ENCODE data around the gene MYO5A.

MYO5A gene

DNA sequence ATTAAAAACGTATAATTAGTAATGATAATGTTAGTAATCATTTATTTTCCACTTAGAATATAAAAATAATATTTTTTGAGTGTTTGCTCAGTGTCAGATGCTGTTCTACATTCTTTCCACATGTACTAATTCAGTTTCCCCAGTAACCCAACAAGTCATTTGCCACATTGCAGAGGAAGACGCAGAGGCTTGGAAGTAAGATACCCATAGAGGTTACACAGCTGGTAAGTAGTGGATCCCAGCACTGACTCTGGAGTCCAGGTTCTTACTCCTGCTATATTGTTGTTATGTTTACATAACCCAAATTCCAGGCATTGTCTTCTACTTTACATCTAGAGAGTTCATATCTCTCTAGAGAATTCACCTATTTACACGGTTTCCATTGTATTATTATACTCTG, 184.8 kb downstream of the MYO5A start:
- no peaks in the 10 kb centered on the region for H3K27me3 ChIP-seq (ENCODE audit: control insufficient read depth, insufficient read depth, low read length)
- H3K9ac ChIP-seq (ENCODE audit: low read length) = no peak overlapping the region
- no peaks in the 10 kb centered on the region for H3K36me3 ChIP-seq (ENCODE audit: control insufficient read depth, insufficient read depth, low read length)
- H3K4me1 ChIP-seq (ENCODE audit: control insufficient read depth, insufficient read depth, low read length) = no peaks in the 10 kb centered on the region
- no peaks in the 10 kb centered on the region for H3K9me3 ChIP-seq (ENCODE audit: control insufficient read depth, low read length)
- H3K4me3 ChIP-seq (ENCODE audit: low read length) = no peak overlapping the region

DNA sequence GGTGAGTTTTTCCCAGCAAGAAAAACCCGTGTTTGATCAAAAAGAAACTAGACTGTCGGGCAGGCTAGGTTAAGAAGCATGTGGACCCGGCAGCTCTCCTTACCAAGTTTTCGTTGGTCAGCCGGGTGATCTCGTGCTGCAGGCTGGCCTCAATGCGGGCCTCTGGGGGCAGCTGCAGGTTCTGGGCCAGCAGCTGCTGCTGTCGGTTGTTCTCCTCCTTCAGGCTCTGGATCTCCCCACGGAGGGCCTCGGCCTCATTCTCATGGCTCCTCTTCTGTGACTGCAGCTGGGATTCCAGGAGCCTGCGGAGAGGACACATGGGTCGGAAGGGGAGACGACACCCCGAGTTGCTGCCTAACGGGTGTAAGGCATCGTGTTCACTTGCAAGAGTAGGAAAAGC, 188.6 kb downstream of the MYO5A start:
- no peak overlapping the region for H3K4me3 ChIP-seq (ENCODE audit: low read length)
- no peaks in the 10 kb centered on the region for H3K36me3 ChIP-seq (ENCODE audit: control insufficient read depth, insufficient read depth, low read length)
- H3K9me3 ChIP-seq (ENCODE audit: control insufficient read depth, low read length) = no peaks in the 10 kb centered on the region
- no peaks in the 10 kb centered on the region for H3K4me1 ChIP-seq (ENCODE audit: control insufficient read depth, insufficient read depth, low read length)
- no peaks in the 10 kb centered on the region for H3K27me3 ChIP-seq (ENCODE audit: control insufficient read depth, insufficient read depth, low read length)
- H3K9ac ChIP-seq (ENCODE audit: low read length) = no peak overlapping the region

DNA sequence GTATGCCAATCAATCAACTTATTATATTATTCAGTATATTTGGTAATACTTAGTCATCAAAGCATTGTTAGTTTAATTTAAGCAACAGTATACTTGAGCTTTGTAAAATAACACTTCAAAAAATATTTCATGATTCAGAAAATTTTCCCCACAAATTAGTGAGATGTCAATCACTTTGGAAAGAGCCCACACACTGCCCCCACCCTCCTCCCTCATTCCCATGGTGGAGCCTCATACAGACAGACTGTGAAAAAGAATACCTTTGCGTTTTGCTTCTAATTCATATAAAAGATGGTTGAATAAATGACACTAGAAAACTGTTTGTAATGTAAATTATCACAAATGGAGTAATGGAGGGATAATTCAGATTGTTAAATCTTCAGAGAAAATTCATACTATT, 189.8 kb downstream of the MYO5A start:
- Histone ChIP-seq H3K27me3 (ENCODE audit: control insufficient read depth, insufficient read depth, low read length) (no peaks in the 10 kb centered on the region), H3K36me3 (ENCODE audit: control insufficient read depth, insufficient read depth, low read length) (no peaks in the 10 kb centered on the region), H3K4me1 (ENCODE audit: control insufficient read depth, insufficient read depth, low read length) (no peaks in the 10 kb centered on the region), H3K9ac (ENCODE audit: low read length) (no peak overlapping the region), H3K9me3 (ENCODE audit: control insufficient read depth, low read length) (no peaks in the 10 kb centered on the region), H3K4me3 (ENCODE audit: low read length) (no peak overlapping the region)

DNA sequence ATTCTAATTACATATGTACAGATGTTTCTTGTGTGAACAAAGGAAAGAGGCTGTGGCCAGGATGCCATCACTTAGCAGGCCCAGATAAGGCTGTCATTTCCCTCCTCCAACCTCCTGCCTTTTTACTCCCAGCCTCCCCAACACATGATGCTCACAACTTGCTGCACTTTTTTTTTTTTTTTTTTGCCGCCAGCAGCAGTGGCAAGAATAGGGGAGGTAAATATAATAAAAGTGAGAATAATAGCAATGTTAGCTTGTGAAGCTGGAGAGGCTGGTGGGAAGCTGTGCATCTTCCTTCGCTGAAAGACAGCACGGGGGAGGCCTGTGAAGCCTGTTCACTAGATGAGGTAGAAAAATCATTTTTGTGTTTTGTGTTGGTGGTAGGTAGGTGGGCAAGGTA, 190.6 kb downstream of the MYO5A start:
- H3K9me3 ChIP-seq (ENCODE audit: control insufficient read depth, low read length) = no peaks in the 10 kb centered on the region
- H3K4me3 ChIP-seq (ENCODE audit: low read length) = no peak overlapping the region
- H3K9ac ChIP-seq (ENCODE audit: low read length) = no peak overlapping the region
- H3K4me1 ChIP-seq (ENCODE audit: control insufficient read depth, insufficient read depth, low read length) = no peaks in the 10 kb centered on the region
- no peaks in the 10 kb centered on the region for H3K36me3 ChIP-seq (ENCODE audit: control insufficient read depth, insufficient read depth, low read length)
- H3K27me3 ChIP-seq (ENCODE audit: control insufficient read depth, insufficient read depth, low read length) = no peaks in the 10 kb centered on the region

DNA sequence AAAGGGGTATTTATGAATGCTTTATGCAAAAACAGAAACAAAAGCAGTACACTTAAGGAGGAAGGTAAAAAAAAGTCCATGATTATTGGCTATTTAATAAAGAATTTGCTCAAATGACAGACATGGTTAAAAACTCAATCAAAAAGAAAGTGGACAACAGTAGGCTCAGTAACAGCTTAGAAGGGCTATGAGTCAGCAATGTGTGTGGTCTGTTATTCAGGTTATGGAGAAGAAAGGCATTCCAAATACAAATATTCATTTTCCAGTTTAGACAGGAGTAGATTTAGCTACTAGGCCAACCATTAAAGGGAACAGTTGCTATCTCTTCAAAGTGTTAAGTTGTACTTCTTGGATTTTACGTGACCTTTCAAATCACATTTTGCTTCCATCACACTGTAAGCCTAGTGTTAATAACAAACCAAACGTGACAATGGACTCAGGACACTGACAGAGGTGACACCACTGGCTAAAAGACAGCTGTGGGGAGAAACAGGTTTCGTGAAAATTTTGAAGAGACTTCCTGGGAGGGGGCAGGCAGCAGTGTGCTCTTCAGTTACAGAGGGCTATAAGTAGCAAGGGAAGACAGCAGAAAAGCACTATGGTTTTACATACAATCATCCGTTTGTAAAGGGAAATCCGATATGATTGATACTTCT, 191.4 kb downstream of the MYO5A start:
- Histone ChIP-seq H3K9ac (ENCODE audit: low read length) (no peak overlapping the region), H3K4me1 (ENCODE audit: control insufficient read depth, insufficient read depth, low read length) (no peaks in the 10 kb centered on the region), H3K27me3 (ENCODE audit: control insufficient read depth, insufficient read depth, low read length) (no peaks in the 10 kb centered on the region), H3K9me3 (ENCODE audit: control insufficient read depth, low read length) (no peaks in the 10 kb centered on the region), H3K4me3 (ENCODE audit: low read length) (no peak overlapping the region), H3K36me3 (ENCODE audit: control insufficient read depth, insufficient read depth, low read length) (no peaks in the 10 kb centered on the region)

DNA sequence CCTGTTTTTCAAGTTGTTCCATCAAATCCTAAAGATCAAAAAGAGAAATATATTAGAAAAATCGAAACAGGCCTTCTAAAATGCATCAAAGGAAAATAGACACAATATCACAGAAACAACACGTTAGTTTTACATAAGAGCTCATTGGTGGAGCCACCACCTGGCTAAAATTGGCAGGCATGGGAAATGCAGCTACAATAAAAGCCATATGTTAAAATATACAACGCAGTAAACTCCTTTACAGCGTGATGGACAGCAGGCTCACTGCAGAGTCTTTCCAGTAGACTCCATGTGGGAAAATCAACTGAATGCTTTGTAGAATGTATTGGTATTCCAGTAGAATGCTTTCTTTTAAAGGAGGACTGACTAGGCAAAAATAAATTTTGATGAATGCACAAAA, 192.2 kb downstream of the MYO5A start:
- H3K9me3 ChIP-seq (ENCODE audit: control insufficient read depth, low read length) = no peaks in the 10 kb centered on the region
- peaks cover 5% of the 10 kb centered on the region for H3K4me1 ChIP-seq (ENCODE audit: control insufficient read depth, insufficient read depth, low read length)
- no peaks in the 10 kb centered on the region for H3K27me3 ChIP-seq (ENCODE audit: control insufficient read depth, insufficient read depth, low read length)
- H3K4me3 ChIP-seq (ENCODE audit: low read length) = no peak overlapping the region
- no peak overlapping the region for H3K9ac ChIP-seq (ENCODE audit: low read length)
- H3K36me3 ChIP-seq (ENCODE audit: control insufficient read depth, insufficient read depth, low read length) = no peaks in the 10 kb centered on the region

DNA sequence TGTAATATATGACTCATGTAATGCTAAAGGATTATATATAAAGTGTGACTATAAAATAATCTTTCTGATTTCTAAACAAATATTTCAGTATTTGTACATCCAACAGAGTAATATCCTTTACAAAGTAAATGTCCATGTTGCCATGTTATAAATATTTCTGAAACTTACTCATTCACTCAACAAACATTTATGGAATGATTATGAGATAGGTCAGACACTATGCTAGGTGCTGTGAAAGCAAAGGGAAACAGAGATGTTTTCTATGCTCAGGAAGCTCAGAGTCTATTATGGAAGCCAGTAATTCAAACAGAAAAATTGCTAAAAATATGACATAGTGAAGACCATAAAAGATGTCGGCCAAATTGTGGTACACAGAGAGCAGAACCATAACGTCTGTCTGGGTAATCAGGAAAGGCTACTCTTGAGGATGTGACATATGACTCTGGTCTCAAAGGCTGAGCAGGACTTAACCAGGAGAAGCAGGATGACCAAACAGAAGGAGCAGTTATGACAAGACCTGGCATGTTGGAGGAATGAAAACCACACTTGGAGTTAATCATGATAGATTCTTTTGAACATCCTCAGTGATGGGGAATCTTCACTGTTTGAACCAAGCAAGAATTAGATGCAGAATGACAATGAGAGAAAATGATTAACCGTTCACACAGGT, 194.1 kb downstream of the MYO5A start:
- Histone ChIP-seq H3K27me3 (ENCODE audit: control insufficient read depth, insufficient read depth, low read length) (no peaks in the 10 kb centered on the region), H3K4me3 (ENCODE audit: low read length) (no peak overlapping the region), H3K4me1 (ENCODE audit: control insufficient read depth, insufficient read depth, low read length) (peaks cover 9% of the 10 kb centered on the region), H3K36me3 (ENCODE audit: control insufficient read depth, insufficient read depth, low read length) (no peaks in the 10 kb centered on the region), H3K9me3 (ENCODE audit: control insufficient read depth, low read length) (no peaks in the 10 kb centered on the region), H3K9ac (ENCODE audit: low read length) (no peak overlapping the region)

DNA sequence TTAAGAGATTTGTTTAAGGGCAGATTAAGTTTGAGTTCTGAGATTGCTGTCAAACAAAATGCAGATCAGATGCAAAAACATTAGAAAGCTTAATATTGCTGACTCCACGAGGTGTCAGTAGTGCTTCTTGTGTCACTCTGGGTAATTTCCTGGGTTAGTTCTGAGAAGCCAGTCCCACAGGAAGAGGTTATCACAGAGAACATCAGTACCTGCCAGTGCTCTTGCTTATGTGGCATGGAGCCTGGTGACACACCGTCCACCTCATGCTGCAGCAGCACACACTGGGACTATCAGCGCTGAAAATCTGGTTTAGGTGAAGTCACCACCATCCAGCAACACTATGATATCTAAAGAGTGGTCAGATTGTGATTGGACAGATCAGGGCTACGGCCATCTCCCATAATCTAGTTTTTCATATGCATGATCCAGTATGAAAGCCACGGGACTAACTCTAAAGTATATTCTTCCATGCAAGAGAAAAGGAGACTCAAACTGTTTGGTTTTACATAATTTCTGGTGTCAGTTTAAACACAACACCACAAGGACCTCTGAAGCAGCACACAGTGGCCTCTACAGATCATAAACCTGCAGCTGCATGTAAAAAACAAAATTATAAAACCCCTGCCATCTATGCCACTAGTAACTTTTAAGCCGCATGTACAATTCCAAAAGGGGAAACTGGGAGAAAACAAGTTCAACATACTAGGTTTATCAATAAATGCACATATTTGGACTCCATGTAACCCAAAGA, 197.0 kb downstream of the MYO5A start:
- no peak overlapping the region for H3K9ac ChIP-seq (ENCODE audit: low read length)
- no peaks in the 10 kb centered on the region for H3K9me3 ChIP-seq (ENCODE audit: control insufficient read depth, low read length)
- H3K27me3 ChIP-seq (ENCODE audit: control insufficient read depth, insufficient read depth, low read length) = no peaks in the 10 kb centered on the region
- H3K36me3 ChIP-seq (ENCODE audit: control insufficient read depth, insufficient read depth, low read length) = no peaks in the 10 kb centered on the region
- no peak overlapping the region for H3K4me3 ChIP-seq (ENCODE audit: low read length)
- H3K4me1 ChIP-seq (ENCODE audit: control insufficient read depth, insufficient read depth, low read length) = peaks cover 9% of the 10 kb centered on the region

DNA sequence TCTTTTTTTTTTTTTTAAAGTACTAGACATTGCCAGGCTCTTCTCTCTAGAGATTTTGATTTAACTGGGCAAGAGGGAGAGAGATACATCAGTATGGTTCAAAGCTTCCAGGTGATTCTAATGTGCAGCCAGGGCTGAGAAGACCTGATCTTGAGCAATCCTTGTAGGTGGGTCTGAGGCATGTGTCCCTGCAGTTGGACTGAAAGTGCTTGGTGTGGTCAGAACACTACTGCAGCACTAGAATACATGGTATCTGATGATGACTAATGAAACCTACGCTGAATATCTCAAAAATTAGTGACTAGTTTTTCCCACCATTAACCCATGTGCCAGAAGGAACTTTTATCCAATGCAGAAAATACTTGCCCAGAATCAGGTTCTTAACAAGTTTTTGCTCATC, 198.7 kb downstream of the MYO5A start:
- H3K36me3 ChIP-seq (ENCODE audit: control insufficient read depth, insufficient read depth, low read length) = no peaks in the 10 kb centered on the region

DNA sequence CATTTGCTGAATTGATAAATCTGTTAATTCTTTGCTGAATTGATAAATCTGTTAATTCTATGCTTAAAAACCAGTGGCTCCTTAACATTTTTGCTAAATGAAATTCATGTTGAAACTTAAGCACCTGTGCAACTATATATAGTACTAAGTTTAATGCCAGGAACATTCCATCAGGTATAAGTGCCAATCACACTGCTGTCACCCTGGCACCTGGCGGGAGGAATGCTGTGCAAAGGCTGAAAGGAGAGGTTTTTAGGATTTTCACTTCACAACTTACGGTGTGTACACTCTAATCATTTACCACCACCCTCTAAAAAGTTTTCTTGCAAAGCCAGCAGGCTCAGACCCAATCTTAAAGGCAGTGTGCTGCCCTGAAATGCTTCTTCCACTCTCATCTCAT, 199.5 kb downstream of the MYO5A start:
- no peaks in the 10 kb centered on the region for H3K9me3 ChIP-seq (ENCODE audit: control insufficient read depth, low read length)
- no peak overlapping the region for H3K4me3 ChIP-seq (ENCODE audit: low read length)
- peaks cover 9% of the 10 kb centered on the region for H3K4me1 ChIP-seq (ENCODE audit: control insufficient read depth, insufficient read depth, low read length)
- no peak overlapping the region for H3K9ac ChIP-seq (ENCODE audit: low read length)
- H3K36me3 ChIP-seq (ENCODE audit: control insufficient read depth, insufficient read depth, low read length) = no peaks in the 10 kb centered on the region
- H3K27me3 ChIP-seq (ENCODE audit: control insufficient read depth, insufficient read depth, low read length) = no peaks in the 10 kb centered on the region

More for the DNA sequence above, 198.7 kb downstream of the MYO5A start:
- H3K9me3 ChIP-seq (ENCODE audit: control insufficient read depth, low read length) = no peaks in the 10 kb centered on the region
- peaks cover 9% of the 10 kb centered on the region for H3K4me1 ChIP-seq (ENCODE audit: control insufficient read depth, insufficient read depth, low read length)
- no peak overlapping the region for H3K4me3 ChIP-seq (ENCODE audit: low read length)
- H3K9ac ChIP-seq (ENCODE audit: low read length) = no peak overlapping the region
- H3K27me3 ChIP-seq (ENCODE audit: control insufficient read depth, insufficient read depth, low read length) = no peaks in the 10 kb centered on the region

DNA sequence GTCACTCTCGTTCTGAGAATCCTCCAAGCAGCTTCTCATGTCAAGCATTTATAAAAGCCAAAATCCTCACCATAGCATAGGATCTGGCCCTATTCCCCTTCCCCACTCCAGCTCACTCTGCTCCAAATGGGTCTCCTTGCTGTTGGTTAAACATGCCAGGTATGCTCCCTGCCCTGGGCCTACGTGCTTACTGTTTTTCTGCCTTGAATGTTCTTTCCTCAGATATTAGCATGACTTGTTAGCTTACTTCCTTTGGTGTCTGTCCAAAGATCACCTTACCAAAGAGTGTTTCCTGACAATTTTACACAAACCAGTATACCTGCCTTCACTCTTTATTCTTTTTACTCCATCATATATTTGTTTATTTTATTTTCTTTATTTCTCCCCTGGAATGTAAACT, 200.0 kb downstream of the MYO5A start:
- Histone ChIP-seq H3K4me3 (ENCODE audit: low read length) (no peak overlapping the region), H3K4me1 (ENCODE audit: control insufficient read depth, insufficient read depth, low read length) (peaks cover 9% of the 10 kb centered on the region), H3K9ac (ENCODE audit: low read length) (no peak overlapping the region), H3K9me3 (ENCODE audit: control insufficient read depth, low read length) (no peaks in the 10 kb centered on the region), H3K36me3 (ENCODE audit: control insufficient read depth, insufficient read depth, low read length) (no peaks in the 10 kb centered on the region), H3K27me3 (ENCODE audit: control insufficient read depth, insufficient read depth, low read length) (no peaks in the 10 kb centered on the region)

DNA sequence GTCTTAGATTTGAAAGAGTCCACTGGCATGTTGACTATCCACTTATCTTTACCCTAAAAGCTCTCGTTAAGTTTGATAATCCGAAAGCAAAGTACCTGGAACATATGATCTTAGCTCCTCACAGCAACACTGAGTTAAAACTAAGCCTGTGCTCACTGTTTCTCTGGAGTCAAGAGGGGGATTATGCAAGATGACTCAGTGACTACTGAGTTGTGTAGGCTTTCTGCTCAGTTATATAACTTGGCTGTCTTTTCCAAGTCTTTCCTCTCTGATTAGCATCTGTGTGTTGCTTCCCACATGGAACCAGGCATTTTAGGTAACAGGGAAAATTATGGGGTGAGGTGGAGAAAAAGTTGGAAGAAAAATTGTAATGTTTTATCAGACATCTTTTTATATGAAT, 201.9 kb downstream of the MYO5A start:
- Histone ChIP-seq H3K4me3 (ENCODE audit: low read length) (no peak overlapping the region), H3K4me1 (ENCODE audit: control insufficient read depth, insufficient read depth, low read length) (peaks cover 6% of the 10 kb centered on the region), H3K9ac (ENCODE audit: low read length) (no peak overlapping the region), H3K9me3 (ENCODE audit: control insufficient read depth, low read length) (no peaks in the 10 kb centered on the region), H3K36me3 (ENCODE audit: control insufficient read depth, insufficient read depth, low read length) (no peaks in the 10 kb centered on the region), H3K27me3 (ENCODE audit: control insufficient read depth, insufficient read depth, low read length) (no peaks in the 10 kb centered on the region)
